SK-N-MC (cell line): ENCODE data around the gene FEM1B.

Experiments used
- DNase-seq: peaks from one replicate; pipeline ENCODE4 v3.0.0-alpha.2; 2011; ENCODE audit warnings: low read depth, low spot score
- H3K27ac ChIP-seq: fragments of 200-600 bp; sonication (generic); 2 replicates; pipeline ENCODE4 v1.5.1; 2016; ENCODE audit warnings: mixed run types
- H3K36me3 ChIP-seq: fragments of 200-600 bp; sonication (generic); 2 replicates; pipeline ENCODE4 v1.6.1; 2017; ENCODE audit warnings: antibody characterized with exemption, low read length, mixed read lengths; ENCODE audit not compliant: insufficient read depth
- H3K4me3 ChIP-seq: fragments of 200-600 bp; sonication (generic); 2 replicates; pipeline ENCODE4 v1.5.1; 2016
- H3K9ac ChIP-seq: fragments of 200-600 bp; sonication (generic); 2 replicates; pipeline ENCODE4 v1.8.0; 2017; ENCODE audit warnings: mixed run types, mixed read lengths; ENCODE audit not compliant: insufficient read length
- H3K9me3 ChIP-seq: fragments of 200-600 bp; sonication (generic); 2 replicates; pipeline ENCODE4 v1.6.1; 2017; ENCODE audit warnings: low read depth, mild to moderate bottlenecking, antibody characterized with exemption, low read length, moderate library complexity, mixed read lengths
- EZH2 ChIP-seq: fragments of 200-600 bp; sonication (generic); IDR thresholded peaks from one replicate; pipeline ENCODE4 v1.6.1; 2017; ENCODE audit warnings: antibody characterized with exemption
- FOXP2 ChIP-seq: optimal IDR thresholded peaks from 2 replicates; pipeline ENCODE3; 2011; ENCODE audit warnings: mild to moderate bottlenecking, moderate library complexity; ENCODE audit not compliant: insufficient read depth; ENCODE audit errors: extremely low read length, control extremely low read depth
- POLR2AphosphoS5 ChIP-seq: IDR thresholded peaks from 2 replicates; pipeline ENCODE4 v1.6.1; 2012; ENCODE audit warnings: mild to moderate bottlenecking, low read depth, low read length, borderline replicate concordance

The FEM1B gene

DNA sequence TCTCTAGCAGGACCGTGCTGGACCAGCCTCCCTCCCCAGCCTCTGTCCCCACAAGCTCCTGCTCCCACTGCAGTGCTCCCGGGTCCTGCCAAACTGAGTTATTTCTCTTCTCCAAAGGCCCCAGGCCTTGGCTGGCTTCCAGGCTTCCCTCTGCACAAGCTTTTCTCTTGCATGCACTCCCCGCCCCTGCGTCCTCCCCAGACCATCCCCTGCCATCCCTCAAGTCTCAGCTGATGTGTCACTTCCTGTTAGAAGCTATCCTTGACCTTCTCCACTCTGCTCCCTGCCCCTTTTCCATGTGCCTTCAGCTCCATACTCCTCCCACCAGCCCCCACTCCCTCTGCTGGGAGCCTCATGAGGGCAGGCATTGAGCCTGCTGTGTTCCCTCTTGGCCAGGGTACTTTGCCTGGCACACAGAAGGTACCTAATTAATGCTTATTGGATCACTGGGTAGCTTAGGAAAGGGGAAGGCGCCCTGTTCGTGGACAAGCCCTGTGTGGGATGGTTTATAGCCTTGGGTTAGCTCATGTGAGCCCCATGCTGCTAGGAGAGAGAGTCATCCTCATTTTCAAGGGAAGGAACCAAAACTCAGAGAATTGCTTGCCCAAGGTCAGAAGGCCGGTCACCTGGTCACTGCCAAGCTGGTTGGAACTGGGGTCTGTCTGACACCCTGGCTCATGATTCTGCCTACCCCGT, 56.4 kb downstream of the FEM1B start:
- H3K27ac ChIP-seq: no peak overlapping the region
- no peak for DNase-seq
- H3K9me3 ChIP-seq: no peaks in the 10 kb centered on the region
- TF ChIP-seq FOXP2 (no peak), POLR2AphosphoS5 (no peak), EZH2 (no peak)
- H3K9ac ChIP-seq: no peak overlapping the region
- no peaks in the 10 kb centered on the region for H3K36me3 ChIP-seq
- no peak overlapping the region for H3K4me3 ChIP-seq

DNA sequence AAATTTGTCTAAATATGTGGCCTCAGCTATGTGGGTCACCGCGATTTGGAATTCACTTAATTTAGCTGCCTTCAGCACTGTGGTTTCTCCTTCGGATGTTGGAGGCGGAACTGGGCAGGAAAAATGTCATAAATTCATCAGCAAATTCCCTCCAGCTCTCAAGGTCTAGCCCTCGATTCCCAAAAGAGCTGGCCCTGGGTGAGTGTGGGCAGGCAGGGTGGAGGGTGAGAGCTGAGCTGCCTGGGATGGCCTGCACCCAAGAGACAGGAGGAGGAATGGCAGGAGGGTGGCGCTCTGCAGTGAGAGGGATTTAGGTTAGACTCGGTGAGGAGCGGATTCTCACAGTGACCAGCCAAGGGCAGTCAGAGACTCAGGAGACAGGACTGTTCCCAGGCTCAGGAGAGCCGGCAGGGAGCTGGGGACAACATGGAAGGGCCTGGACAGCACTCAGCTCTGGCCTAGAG, 57.1 kb downstream of the FEM1B start:
- no peak overlapping the region for H3K4me3 ChIP-seq
- TF ChIP-seq FOXP2 (no peak), POLR2AphosphoS5 (no peak), EZH2 (no peak)
- no peak for DNase-seq
- no peak overlapping the region for H3K9ac ChIP-seq
- no peak overlapping the region for H3K27ac ChIP-seq
- H3K36me3 ChIP-seq: no peaks in the 10 kb centered on the region
- H3K9me3 ChIP-seq: no peaks in the 10 kb centered on the region

DNA sequence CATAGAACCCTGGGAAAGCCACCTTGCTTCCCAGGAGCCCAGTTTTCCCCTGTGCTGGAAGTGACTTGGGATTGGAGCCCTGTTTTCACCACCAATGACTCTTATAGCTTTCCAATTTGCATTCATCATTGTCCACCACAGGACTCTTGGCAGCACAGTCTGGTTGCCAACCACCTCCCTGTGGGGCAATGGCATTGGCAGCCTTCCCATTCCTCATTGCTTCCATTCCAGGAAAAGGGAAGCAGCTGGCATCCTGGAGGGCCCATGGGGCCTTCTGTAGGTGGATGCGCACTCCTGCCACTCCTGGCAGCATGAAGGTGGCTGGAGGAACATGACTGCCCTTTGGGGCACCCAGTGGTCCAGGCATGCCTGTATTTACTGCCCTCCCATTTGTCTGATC, 57.7 kb downstream of the FEM1B start:
- H3K27ac ChIP-seq: no peak overlapping the region

DNA sequence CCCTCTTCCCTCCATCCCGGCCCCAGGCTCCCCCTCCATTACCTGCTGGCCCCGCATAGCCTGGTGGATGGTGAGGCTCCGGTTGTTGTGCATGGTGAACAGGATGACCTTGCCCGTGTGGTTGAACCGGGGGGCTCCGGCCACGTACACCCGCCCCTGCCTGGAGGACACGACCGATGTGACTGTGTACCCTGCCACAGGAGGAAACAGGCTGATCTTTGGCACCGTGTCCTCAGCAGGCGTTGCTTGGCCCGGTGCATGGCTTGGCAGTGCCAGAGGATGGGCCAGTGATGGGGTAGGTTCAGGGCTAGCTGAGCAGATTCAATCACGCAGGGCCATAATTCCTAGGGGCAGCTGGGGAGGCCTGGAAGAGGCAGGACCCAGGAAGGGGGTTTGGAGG, 58.1 kb downstream of the FEM1B start:
- no peak overlapping the region for H3K27ac ChIP-seq
- DNase-seq: no peak
- H3K9ac ChIP-seq: no peak overlapping the region
- no peaks in the 10 kb centered on the region for H3K36me3 ChIP-seq
- TF ChIP-seq FOXP2 (no peak), POLR2AphosphoS5 (no peak), EZH2 (no peak)
- no peak overlapping the region for H3K4me3 ChIP-seq
- H3K9me3 ChIP-seq: no peaks in the 10 kb centered on the region

More for the DNA sequence above, 57.7 kb downstream of the FEM1B start:
- Histone ChIP-seq H3K9me3 (no peaks in the 10 kb centered on the region), H3K9ac (no peak overlapping the region), H3K36me3 (no peaks in the 10 kb centered on the region), H3K4me3 (no peak overlapping the region)
- DNase-seq: no peak
- TF ChIP-seq POLR2AphosphoS5: no peak
- TF ChIP-seq EZH2: no peak
- no peak for TF ChIP-seq FOXP2

DNA sequence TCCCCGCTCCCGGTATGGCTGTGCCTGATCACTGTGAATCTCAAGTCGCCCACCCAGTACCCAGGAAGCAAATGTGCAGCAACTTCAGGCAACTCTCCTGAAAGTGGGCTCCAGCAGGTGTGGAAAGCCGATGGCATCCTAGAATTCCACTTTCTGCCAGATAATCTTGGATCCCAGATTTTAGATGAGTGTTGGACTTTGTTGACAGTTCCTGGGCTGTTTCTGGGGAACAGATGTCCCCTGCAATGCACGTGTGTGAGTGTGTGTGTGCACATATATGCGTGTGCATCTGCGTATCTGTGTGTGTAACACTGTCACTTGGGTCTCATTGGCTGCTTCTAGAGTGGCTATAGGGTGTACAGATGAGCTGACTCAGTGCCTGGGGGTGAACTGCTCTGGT, 59.0 kb downstream of the FEM1B start:
- Histone ChIP-seq H3K27ac (no peak overlapping the region), H3K36me3 (no peaks in the 10 kb centered on the region), H3K9ac (no peak overlapping the region), H3K9me3 (no peaks in the 10 kb centered on the region), H3K4me3 (no peak overlapping the region)
- DNase-seq: no peak
- TF ChIP-seq FOXP2 (no peak), EZH2 (no peak), POLR2AphosphoS5 (no peak)

DNA sequence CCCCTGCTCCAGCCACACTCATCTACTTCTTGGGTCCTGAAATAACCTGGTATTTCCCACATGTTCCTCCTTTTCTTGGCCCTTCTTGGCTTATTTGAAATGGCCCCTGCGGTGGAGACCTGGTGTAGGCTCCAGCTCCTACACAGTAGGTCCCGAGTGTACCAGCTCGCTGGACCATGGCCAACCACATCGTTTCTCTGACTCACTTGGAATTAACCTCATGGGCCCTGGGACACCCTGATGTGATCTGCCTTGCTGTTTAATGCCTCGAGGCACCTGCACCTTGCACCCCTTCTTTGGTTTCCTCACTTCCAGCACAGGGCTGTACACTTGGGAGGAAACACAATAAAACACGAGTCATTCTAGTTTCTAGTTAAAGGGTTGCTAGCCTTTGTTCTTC, 60.3 kb downstream of the FEM1B start:
- no peaks in the 10 kb centered on the region for H3K36me3 ChIP-seq
- TF ChIP-seq EZH2: no peak
- no peak for TF ChIP-seq POLR2AphosphoS5
- TF ChIP-seq FOXP2: no peak
- no peak for DNase-seq

DNA sequence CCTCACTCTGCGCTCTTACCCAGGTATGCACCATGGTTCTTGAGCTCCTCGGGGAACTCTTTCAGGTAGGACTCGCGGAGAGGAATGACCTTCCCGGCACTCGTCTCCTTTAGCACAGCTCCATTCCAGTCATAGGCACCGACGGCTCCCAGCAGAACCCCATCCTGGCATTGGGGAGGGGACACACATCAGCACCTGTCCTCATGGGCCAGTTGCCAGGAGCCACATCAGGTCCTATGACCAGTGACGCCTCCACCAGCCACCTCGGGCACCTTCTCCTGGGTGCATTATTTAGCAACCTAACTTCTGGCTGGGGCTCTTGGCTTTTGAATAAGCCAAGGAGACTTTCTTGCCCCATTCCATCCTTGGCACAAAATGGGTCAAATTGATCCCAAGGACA, 61.9 kb downstream of the FEM1B start:
- Histone ChIP-seq H3K4me3 (no peak overlapping the region), H3K27ac (no peak overlapping the region), H3K9me3 (no peaks in the 10 kb centered on the region), H3K9ac (no peak overlapping the region), H3K36me3 (no peaks in the 10 kb centered on the region)
- no peak for DNase-seq
- TF ChIP-seq FOXP2 (no peak), POLR2AphosphoS5 (no peak), EZH2 (no peak)

More for the DNA sequence above, 60.3 kb downstream of the FEM1B start:
- Histone ChIP-seq H3K27ac (no peak overlapping the region), H3K9me3 (no peaks in the 10 kb centered on the region), H3K4me3 (no peak overlapping the region), H3K9ac (no peak overlapping the region)

DNA sequence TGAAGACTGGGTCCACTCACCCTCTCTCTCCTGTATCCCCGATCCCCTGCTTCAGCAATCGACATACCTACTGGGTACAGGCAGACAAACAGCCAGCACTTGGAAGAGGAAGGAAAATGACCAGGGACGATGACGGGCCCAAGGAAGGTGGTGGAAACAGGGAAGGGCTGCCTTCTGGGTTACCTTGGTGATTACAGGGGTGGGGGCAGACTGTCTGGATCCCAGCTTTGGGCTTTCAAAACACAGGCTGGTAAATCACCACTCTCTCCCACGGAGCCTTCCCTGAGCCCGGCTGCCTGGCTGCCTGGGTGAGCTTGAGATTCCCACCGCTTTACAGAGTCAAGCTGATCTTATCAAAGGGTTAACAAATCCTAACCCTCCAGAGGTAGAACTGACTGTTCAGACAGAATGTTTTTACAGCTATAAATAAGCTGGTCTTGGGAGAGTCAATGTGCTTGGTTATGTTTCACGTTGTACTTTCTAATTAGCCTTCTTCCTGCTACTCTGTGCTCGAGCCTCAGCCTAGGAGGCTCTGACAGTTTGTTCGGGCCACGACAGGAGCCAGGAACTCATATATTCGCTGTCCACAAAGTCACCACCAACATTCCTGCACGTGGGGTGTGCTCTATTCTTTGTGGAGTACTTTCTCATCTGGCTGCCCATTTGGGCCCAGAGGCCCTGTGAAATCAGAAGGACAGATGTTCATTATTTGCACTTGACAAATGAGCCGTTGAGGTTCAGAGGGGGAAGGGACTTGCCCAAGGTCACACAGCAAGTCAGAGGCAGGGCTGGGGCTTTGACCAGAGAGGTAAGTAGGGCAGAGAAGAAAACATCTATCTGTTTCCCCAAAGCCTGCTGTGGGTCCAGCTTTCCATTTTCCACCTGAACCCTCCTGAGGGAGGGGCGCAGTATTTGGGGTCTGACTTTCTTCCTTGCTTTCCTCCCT, 63.5 kb downstream of the FEM1B start:
- DNase-seq: no peak
- H3K9me3 ChIP-seq: no peaks in the 10 kb centered on the region
- H3K27ac ChIP-seq: no peak overlapping the region
- TF ChIP-seq EZH2 (no peak), POLR2AphosphoS5 (no peak), FOXP2 (no peak)
- no peak overlapping the region for H3K9ac ChIP-seq
- H3K36me3 ChIP-seq: no peaks in the 10 kb centered on the region
- no peak overlapping the region for H3K4me3 ChIP-seq
